WI38 (cell line): ENCODE results near the gene AMH.

ENCODE experiments used
- H3K4me3 ChIP-seq: 2 replicates; pipeline ENCODE4 v1.5.1; 2011; ENCODE audit warnings: low read depth, mild to moderate bottlenecking, control low read depth, low read length
- CTCF ChIP-seq: IDR thresholded peaks from 2 replicates; pipeline ENCODE4 v1.5.1; 2012; ENCODE audit warnings: low read depth, mild to moderate bottlenecking, control low read depth, low read length

The AMH gene

GRCh38 chr19:2259336-2259735 lies 10.2 kb downstream of the AMH start:
- no peak overlapping the region for H3K4me3 ChIP-seq
- no peak for TF ChIP-seq CTCF

GRCh38 chr19:2260341-2260805 lies 11.2 kb downstream of the AMH start:
- no peak for TF ChIP-seq CTCF
- no peak overlapping the region for H3K4me3 ChIP-seq

- peak; percentile 68 for TF ChIP-seq CTCF
- no peak overlapping the region for H3K4me3 ChIP-seq
These were observed 12.5 kb downstream of the AMH start for GRCh38 chr19:2261438-2262172.

- TF ChIP-seq CTCF, result no peak
- H3K4me3 ChIP-seq, result no peak overlapping the region
These were observed 17.3 kb downstream of the AMH start for GRCh38 chr19:2266183-2266993.

- H3K4me3 ChIP-seq, result peak overlapping the region; percentile 97
- no peak for TF ChIP-seq CTCF
These were observed 19.3 kb downstream of the AMH start for GRCh38 chr19:2268480-2268830.

GRCh38 chr19:2268861-2269243 lies 19.7 kb downstream of the AMH start:
- H3K4me3 ChIP-seq, result peak overlapping the region; percentile 97
- no peak for TF ChIP-seq CTCF
